Fibroblast of pulmonary artery (primary cell): ENCODE data around the gene ARL14EPL.

Source experiments
- DNase-seq: peaks from one replicate; pipeline ENCODE4 v3.0.0-alpha.2; 2010; ENCODE audit warnings: low read depth
- H3K4me3 ChIP-seq: replicated peaks from 2 replicates; pipeline ENCODE4 v1.5.1; 2011; ENCODE audit warnings: low read depth, mild to moderate bottlenecking, control low read depth, low read length, moderate library complexity
- CTCF ChIP-seq: IDR thresholded peaks from 2 replicates; pipeline ENCODE4 v1.5.1; 2011; ENCODE audit warnings: mild to moderate bottlenecking, control low read depth, low read length, inconsistent platforms; ENCODE audit errors: missing control alignments

Gene ARL14EPL

GRCh38 chr5:116023619-116024018, 8.7 kb upstream of the ARL14EPL start:
- no peak overlapping the region for H3K4me3 ChIP-seq
- DNase-seq: no peak
- peak; percentile 11 for TF ChIP-seq CTCF

- no peak overlapping the region for H3K4me3 ChIP-seq
- no peak for TF ChIP-seq CTCF
- no peak for DNase-seq
These were observed 6.4 kb upstream of the ARL14EPL start for GRCh38 chr5:116025866-116026265.

- TF ChIP-seq CTCF: no peak
- H3K4me3 ChIP-seq: no peak overlapping the region
- DNase-seq: no peak
These were observed 719 bp downstream of the ARL14EPL start for GRCh38 chr5:116032991-116033390.

- DNase-seq: no peak
- no peak overlapping the region for H3K4me3 ChIP-seq
- TF ChIP-seq CTCF: no peak
These were observed 2.9 kb downstream of the ARL14EPL start for GRCh38 chr5:116035123-116035522.

GRCh38 chr5:116037236-116037822, 5.1 kb downstream of the ARL14EPL start:
- peak; percentile 27 for TF ChIP-seq CTCF
- peak; percentile 32 for DNase-seq
- no peak overlapping the region for H3K4me3 ChIP-seq

GRCh38 chr5:116038817-116039216, 6.5 kb downstream of the ARL14EPL start:
- DNase-seq: no peak
- TF ChIP-seq CTCF: no peak
- no peak overlapping the region for H3K4me3 ChIP-seq

GRCh38 chr5:116042375-116042774, 10.1 kb downstream of the ARL14EPL start:
- H3K4me3 ChIP-seq: no peak overlapping the region
- TF ChIP-seq CTCF: no peak
- DNase-seq: no peak
